ENCODE measurements around the gene PIGT.
A peak's percentile ranks its signal among the peaks of the same experiment; 100 is the strongest.

PIGT gene

DNA sequence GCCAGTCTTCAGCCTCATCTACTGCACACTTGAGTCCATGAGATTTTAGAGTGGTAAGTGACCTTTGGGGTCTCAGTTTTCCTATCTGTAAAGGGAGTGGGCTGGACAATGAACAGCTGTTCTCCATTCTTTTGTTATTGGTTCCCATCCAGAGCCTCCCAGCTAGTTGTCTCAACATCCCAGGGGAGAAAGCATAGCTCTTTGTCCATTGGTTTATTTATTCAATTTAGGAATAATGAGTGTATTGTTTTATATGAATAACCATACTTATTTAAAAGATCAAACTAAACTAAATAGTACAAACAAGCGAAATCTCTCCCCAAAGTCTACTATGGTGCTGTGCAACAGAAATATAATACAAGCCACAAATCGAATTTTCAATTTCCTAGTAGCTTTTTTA is 13.7 kb downstream of the PIGT start:
- no peak for DNase-seq
- H3K4me1 ChIP-seq (ENCODE audit: insufficient read depth, low read length) = peaks cover 13% of the 10 kb centered on the region
- ATAC-seq (ENCODE audit: insufficient read depth, low read depth) = no peak

DNA sequence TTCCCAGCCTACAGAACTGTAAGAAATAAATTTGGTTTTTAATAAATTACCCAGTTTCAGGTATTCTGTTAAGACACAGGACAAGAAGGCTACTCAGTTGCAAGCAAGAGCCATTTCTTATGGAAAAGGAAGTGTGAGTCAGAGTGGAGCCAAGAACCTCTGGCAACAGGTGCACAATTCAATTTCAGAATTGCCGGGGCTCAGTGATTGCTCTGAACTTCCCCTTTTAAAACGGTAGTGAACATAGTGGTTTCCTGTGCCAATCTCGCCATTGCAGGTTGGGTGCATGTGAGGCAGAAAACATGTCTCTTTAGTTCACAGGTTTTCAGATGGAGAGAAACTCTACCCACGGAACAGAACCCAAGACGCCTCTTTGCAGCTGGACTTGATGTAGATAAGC is 16.4 kb downstream of the PIGT start:
- Histone ChIP-seq H3K27me3 (ENCODE audit: insufficient read depth, low read length, poor library complexity) (no peaks in the 10 kb centered on the region), H3K9me3 (ENCODE audit: insufficient read depth, low read length, severe bottlenecking) (no peaks in the 10 kb centered on the region), H3K4me3 (ENCODE audit: low read depth in 1 of 2, low read length in 2 of 2) (no peak overlapping the region), H2AFZ (ENCODE audit: low read depth, low read length) (no peak overlapping the region), H4K20me1 (ENCODE audit: insufficient read depth, low read length) (no peaks in the 10 kb centered on the region), H3K27ac (ENCODE audit: low read length) (peak overlapping the region; percentile 4; the same call in 1 of the 2 replicates), H3K79me2 (ENCODE audit: insufficient read depth, low read length) (no peaks in the 10 kb centered on the region), H3K4me2 (ENCODE audit: insufficient read depth, low read length) (no peak overlapping the region), H3K36me3 (ENCODE audit: insufficient read depth, low read length) (peaks cover 2% of the 10 kb centered on the region; the same call in 1 of the 2 replicates), H3K4me1 (ENCODE audit: insufficient read depth, low read length) (peaks cover 23% of the 10 kb centered on the region), H3K9ac (ENCODE audit: low read depth, low read length) (no peak overlapping the region)
- peak; percentile 53 for ATAC-seq (ENCODE audit: insufficient read depth, low read depth)
- TF ChIP-seq, protein P1, sequence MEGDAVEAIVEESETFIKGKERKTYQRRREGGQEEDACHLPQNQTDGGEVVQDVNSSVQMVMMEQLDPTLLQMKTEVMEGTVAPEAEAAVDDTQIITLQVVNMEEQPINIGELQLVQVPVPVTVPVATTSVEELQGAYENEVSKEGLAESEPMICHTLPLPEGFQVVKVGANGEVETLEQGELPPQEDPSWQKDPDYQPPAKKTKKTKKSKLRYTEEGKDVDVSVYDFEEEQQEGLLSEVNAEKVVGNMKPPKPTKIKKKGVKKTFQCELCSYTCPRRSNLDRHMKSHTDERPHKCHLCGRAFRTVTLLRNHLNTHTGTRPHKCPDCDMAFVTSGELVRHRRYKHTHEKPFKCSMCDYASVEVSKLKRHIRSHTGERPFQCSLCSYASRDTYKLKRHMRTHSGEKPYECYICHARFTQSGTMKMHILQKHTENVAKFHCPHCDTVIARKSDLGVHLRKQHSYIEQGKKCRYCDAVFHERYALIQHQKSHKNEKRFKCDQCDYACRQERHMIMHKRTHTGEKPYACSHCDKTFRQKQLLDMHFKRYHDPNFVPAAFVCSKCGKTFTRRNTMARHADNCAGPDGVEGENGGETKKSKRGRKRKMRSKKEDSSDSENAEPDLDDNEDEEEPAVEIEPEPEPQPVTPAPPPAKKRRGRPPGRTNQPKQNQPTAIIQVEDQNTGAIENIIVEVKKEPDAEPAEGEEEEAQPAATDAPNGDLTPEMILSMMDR (IDR thresholded peaks at IDR 0.05; ENCODE audit: borderline replicate concordance, extremely low read depth, low read length, poor library complexity, severe bottlenecking) = no peak
- TF ChIP-seq EZH2 (IDR thresholded peaks at IDR 0.05; ENCODE audit: borderline replicate concordance, low read depth, low read length, severe bottlenecking) = no peak
- DNase-seq = peak; percentile 55

More for the DNA sequence above, 13.7 kb downstream of the PIGT start:
- TF ChIP-seq EZH2 (IDR thresholded peaks at IDR 0.05; ENCODE audit: borderline replicate concordance, low read depth, low read length, severe bottlenecking) = no peak
- TF ChIP-seq, protein P1 (IDR thresholded peaks at IDR 0.05; ENCODE audit: borderline replicate concordance, extremely low read depth, low read length, poor library complexity, severe bottlenecking) = no peak
- H4K20me1 ChIP-seq (ENCODE audit: insufficient read depth, low read length) = no peaks in the 10 kb centered on the region
- H2AFZ ChIP-seq (ENCODE audit: low read depth, low read length) = no peak overlapping the region
- H3K9me3 ChIP-seq (ENCODE audit: insufficient read depth, low read length, severe bottlenecking) = no peaks in the 10 kb centered on the region
- no peak overlapping the region for H3K4me2 ChIP-seq (ENCODE audit: insufficient read depth, low read length)
- no peaks in the 10 kb centered on the region for H3K79me2 ChIP-seq (ENCODE audit: insufficient read depth, low read length)
- no peak overlapping the region for H3K9ac ChIP-seq (ENCODE audit: low read depth, low read length)
- no peak overlapping the region for H3K4me3 ChIP-seq (ENCODE audit: low read depth in 1 of 2, low read length in 2 of 2)
- no peak overlapping the region for H3K27ac ChIP-seq (ENCODE audit: low read length)
- peaks cover 19% of the 10 kb centered on the region for H3K36me3 ChIP-seq (ENCODE audit: insufficient read depth, low read length)
- no peaks in the 10 kb centered on the region for H3K27me3 ChIP-seq (ENCODE audit: insufficient read depth, low read length, poor library complexity)

DNA sequence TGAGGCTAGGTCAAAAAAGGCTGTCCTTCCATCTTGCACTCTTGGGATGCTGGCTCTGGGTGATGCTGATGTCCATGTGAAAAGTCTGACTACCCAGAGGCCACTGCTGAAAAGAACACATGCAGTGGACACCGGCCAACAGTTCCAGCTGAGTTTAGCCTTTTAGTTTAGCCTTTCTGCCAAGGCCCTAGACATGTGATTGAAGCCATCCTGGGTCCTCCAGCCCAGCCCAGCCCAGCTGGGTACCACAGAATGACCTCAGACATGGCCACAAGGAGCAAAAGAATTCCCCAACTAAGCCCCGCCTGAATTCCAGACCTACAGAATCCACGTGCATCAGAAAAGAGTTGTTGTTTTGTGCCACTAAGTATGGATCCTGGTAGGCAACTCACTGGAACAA is 17.4 kb downstream of the PIGT start:
- no peak overlapping the region for H2AFZ ChIP-seq (ENCODE audit: low read depth, low read length)
- H3K9ac ChIP-seq (ENCODE audit: low read depth, low read length) = no peak overlapping the region
- H3K27ac ChIP-seq (ENCODE audit: low read length) = no peak overlapping the region
- peaks cover 25% of the 10 kb centered on the region for H3K4me1 ChIP-seq (ENCODE audit: insufficient read depth, low read length)
- H3K4me2 ChIP-seq (ENCODE audit: insufficient read depth, low read length) = no peak overlapping the region
- DNase-seq (no peak), ATAC-seq (ENCODE audit: insufficient read depth, low read depth) (no peak)
- no peaks in the 10 kb centered on the region for H3K79me2 ChIP-seq (ENCODE audit: insufficient read depth, low read length)
- TF ChIP-seq EZH2 (IDR thresholded peaks at IDR 0.05; ENCODE audit: borderline replicate concordance, low read depth, low read length, severe bottlenecking) = no peak
- TF ChIP-seq, protein P1 (IDR thresholded peaks at IDR 0.05; ENCODE audit: borderline replicate concordance, extremely low read depth, low read length, poor library complexity, severe bottlenecking) = no peak
- H3K4me3 ChIP-seq (ENCODE audit: low read depth in 1 of 2, low read length in 2 of 2) = no peak overlapping the region
- H3K36me3 ChIP-seq (ENCODE audit: insufficient read depth, low read length) = no peaks in the 10 kb centered on the region
- H3K27me3 ChIP-seq (ENCODE audit: insufficient read depth, low read length, poor library complexity) = no peaks in the 10 kb centered on the region
- no peaks in the 10 kb centered on the region for H4K20me1 ChIP-seq (ENCODE audit: insufficient read depth, low read length)
- no peaks in the 10 kb centered on the region for H3K9me3 ChIP-seq (ENCODE audit: insufficient read depth, low read length, severe bottlenecking)

DNA sequence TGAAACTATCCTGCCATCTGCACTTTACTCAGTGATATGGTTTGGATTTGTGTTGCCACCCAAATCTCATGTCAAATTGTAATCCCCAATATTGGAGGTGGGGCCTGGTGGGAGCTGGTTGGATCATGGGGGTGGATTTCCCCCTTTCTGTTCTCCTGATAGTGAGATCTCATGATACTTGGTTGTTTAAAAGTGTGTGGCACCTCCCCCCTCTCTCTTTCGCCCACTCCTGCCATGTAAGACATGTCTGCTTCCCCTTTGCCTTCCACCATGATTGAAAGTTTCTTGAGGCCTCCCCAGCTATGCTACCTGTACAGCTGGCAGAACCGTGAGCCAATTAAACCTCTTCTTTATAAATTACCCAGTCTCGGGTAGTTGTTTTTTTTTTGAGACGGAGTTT is 18.0 kb downstream of the PIGT start:
- Histone ChIP-seq H3K27ac (ENCODE audit: low read length) (no peak overlapping the region), H2AFZ (ENCODE audit: low read depth, low read length) (no peak overlapping the region), H3K9me3 (ENCODE audit: insufficient read depth, low read length, severe bottlenecking) (no peaks in the 10 kb centered on the region), H4K20me1 (ENCODE audit: insufficient read depth, low read length) (no peaks in the 10 kb centered on the region), H3K9ac (ENCODE audit: low read depth, low read length) (no peak overlapping the region), H3K36me3 (ENCODE audit: insufficient read depth, low read length) (no peaks in the 10 kb centered on the region), H3K4me2 (ENCODE audit: insufficient read depth, low read length) (no peak overlapping the region), H3K4me1 (ENCODE audit: insufficient read depth, low read length) (peaks cover 25% of the 10 kb centered on the region), H3K79me2 (ENCODE audit: insufficient read depth, low read length) (no peaks in the 10 kb centered on the region), H3K27me3 (ENCODE audit: insufficient read depth, low read length, poor library complexity) (no peaks in the 10 kb centered on the region), H3K4me3 (ENCODE audit: low read depth in 1 of 2, low read length in 2 of 2) (no peak overlapping the region)
- ATAC-seq (ENCODE audit: insufficient read depth, low read depth) = no peak
- no peak for DNase-seq
- TF ChIP-seq, protein P1 (IDR thresholded peaks at IDR 0.05; ENCODE audit: borderline replicate concordance, extremely low read depth, low read length, poor library complexity, severe bottlenecking) = no peak
- TF ChIP-seq EZH2 (IDR thresholded peaks at IDR 0.05; ENCODE audit: borderline replicate concordance, low read depth, low read length, severe bottlenecking) = no peak

Measured in DND-41 (cell line).